Tibial nerve (tissue), 4 donors: ENCODE measurements around the gene LHFPL3.

ENCODE experiments used
- CTCF ChIP-seq, 5 experiments: fragments of 200-600 bp in 3 of 5; fragments of 450-650 bp in 2 of 5; sonication (generic) in 3 of 5; IDR thresholded peaks; one replicate each; pipeline ENCODE4 v1.5.1; 2016 to 2019; ENCODE audit warnings: antibody characterized with exemption in 5 of 5, mild to moderate bottlenecking in 3 of 5, moderate library complexity in 2 of 5
- EP300 ChIP-seq, 2 donors: sonication (generic); formaldehyde crosslinking; IDR thresholded peaks; one replicate each; pipeline ENCODE4 v1.6.1; 2017; ENCODE audit warnings: antibody characterized with exemption in 2 of 2, mild to moderate bottlenecking in 1 of 2

- TF ChIP-seq CTCF (IDR thresholded peaks at IDR 0.05), result no peak
- TF ChIP-seq EP300 (IDR thresholded peaks at IDR 0.05), result no peak
These were observed 43.6 kb downstream of the LHFPL3 start for GRCh38 chr7:104371980-104372357.
